ENCODE measurements around the gene AHCYL2.

Gene AHCYL2

DNA sequence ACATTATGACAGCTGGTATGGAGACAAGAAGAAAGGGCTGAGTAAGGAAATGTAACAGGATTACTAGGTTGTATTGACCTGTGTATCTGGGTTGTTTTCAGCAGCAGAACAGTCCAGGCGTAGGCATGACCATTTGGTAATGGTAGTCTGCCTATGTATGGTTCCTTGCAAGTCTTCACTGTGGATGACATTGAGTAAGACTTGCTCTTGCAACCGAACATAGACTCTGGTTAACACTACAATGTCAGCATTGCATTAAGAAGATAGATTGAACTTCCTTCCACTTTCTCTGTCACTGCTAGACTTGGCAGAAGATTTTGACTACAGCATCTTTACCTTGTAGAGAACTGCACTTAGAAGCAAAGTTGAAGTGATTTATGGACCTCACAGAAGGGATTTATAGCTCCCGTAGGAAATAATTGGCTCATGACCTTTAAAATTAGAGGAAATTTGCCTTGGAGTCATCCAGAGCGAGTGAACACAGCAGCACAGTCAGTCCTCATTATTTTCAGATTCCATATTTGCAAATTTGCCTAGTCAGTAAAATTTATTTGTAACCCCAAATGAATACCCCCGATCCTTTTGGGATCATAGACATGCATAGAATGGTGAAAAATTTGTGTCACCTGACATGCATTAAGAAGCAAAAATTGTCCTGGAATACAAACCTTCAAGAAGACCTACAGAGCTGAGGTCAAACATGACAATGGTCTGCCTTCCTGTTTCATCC is 129.8 kb downstream of the AHCYL2 start:
- DNase-seq (ENCODE audit: low read depth), result no peak
- no peak overlapping the region for H3K4me3 ChIP-seq (ENCODE audit: control insufficient read depth, low read depth, low read length)
- TF ChIP-seq, protein P1, sequence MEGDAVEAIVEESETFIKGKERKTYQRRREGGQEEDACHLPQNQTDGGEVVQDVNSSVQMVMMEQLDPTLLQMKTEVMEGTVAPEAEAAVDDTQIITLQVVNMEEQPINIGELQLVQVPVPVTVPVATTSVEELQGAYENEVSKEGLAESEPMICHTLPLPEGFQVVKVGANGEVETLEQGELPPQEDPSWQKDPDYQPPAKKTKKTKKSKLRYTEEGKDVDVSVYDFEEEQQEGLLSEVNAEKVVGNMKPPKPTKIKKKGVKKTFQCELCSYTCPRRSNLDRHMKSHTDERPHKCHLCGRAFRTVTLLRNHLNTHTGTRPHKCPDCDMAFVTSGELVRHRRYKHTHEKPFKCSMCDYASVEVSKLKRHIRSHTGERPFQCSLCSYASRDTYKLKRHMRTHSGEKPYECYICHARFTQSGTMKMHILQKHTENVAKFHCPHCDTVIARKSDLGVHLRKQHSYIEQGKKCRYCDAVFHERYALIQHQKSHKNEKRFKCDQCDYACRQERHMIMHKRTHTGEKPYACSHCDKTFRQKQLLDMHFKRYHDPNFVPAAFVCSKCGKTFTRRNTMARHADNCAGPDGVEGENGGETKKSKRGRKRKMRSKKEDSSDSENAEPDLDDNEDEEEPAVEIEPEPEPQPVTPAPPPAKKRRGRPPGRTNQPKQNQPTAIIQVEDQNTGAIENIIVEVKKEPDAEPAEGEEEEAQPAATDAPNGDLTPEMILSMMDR (IDR thresholded peaks at IDR 0.05; ENCODE audit: control insufficient read depth, insufficient read depth, low read depth, low read length, missing control alignments), result no peak

DNA sequence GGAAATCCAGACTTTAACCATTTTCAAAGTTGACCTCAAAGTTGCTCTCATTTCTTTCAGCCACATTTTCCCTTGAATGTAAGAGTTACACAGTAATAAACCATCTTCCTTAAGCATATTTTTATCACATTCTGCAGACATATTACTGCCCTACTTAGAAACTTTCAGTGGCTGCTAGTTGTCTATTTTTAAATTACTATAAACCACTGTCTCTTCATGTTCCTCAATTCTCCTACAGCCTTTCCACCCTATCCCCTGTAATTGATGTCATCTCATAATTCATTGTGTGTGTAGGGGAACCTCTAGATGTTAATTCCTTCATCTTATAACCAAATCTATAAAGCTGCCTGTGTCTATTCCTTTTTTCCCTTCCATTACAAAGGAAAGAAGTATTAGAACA is 131.3 kb downstream of the AHCYL2 start:
- TF ChIP-seq, protein P1 (IDR thresholded peaks at IDR 0.05; ENCODE audit: control insufficient read depth, insufficient read depth, low read depth, low read length, missing control alignments), result no peak
- DNase-seq (ENCODE audit: low read depth), result no peak
- H3K4me3 ChIP-seq (ENCODE audit: control insufficient read depth, low read depth, low read length), result no peak overlapping the region

DNA sequence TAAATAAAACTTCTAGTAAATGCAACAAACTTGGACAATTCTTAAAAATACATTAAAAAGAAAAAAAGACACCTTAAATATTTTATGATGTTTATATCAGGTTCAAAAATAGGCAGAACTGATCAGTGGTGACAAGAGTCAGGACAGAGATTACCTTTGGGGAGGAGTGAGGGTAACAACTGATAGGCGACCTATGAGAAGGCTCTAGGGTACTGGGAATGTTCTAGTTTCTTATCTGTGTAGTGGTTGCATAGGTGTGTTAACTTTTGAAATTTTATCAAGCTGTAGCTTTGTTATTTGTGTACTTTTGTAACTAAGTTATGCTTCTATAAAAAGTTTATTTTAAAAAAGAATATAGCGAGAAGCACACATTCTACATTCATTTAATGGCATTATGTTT is 134.3 kb downstream of the AHCYL2 start:
- no peak overlapping the region for H3K4me3 ChIP-seq (ENCODE audit: control insufficient read depth, low read depth, low read length)
- TF ChIP-seq, protein P1 (IDR thresholded peaks at IDR 0.05; ENCODE audit: control insufficient read depth, insufficient read depth, low read depth, low read length, missing control alignments), result no peak
- no peak for DNase-seq (ENCODE audit: low read depth)

DNA sequence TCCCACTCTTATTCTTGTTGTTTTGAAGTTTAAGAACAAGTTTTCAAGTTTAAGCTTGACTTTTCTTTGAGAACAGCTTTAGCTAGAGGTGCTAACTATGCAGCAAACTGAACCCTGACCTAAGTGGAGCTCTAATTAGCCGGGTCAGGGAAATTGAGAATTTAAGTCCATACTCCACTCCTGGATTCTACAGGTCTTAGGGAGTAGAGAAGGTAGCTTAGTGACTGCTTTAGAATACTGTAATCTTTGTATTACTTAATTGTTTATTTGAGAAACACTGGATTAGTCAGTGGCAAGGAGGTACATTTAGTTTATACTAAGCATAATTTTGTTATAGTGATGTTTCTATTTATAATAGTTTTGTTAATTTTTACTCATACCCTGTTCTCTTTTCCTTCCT is 134.8 kb downstream of the AHCYL2 start:
- H3K4me3 ChIP-seq (ENCODE audit: control insufficient read depth, low read depth, low read length), result no peak overlapping the region
- DNase-seq (ENCODE audit: low read depth), result no peak
- TF ChIP-seq, protein P1 (IDR thresholded peaks at IDR 0.05; ENCODE audit: control insufficient read depth, insufficient read depth, low read depth, low read length, missing control alignments), result no peak

DNA sequence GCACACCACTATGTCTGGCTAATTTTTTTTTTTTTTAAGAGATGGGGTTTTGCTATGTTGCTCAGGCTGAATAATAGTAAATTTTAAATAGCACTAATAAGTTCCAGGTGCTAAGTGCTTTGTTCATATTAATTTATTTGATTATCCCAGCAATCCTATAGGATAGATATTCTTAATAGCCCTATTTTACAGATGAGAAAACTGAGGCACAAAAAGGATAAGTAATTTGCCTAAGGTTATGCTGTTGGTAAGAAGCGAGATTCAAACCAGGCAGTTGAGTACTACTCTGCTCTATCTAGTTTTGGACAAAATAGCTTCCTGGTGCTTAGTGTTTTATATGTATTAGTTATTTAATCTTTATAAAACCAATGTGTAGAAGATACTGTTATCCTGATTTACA is 136.9 kb downstream of the AHCYL2 start:
- DNase-seq (ENCODE audit: low read depth), result no peak
- H3K4me3 ChIP-seq (ENCODE audit: control insufficient read depth, low read depth, low read length), result no peak overlapping the region
- TF ChIP-seq, protein P1 (IDR thresholded peaks at IDR 0.05; ENCODE audit: control insufficient read depth, insufficient read depth, low read depth, low read length, missing control alignments), result no peak

DNA sequence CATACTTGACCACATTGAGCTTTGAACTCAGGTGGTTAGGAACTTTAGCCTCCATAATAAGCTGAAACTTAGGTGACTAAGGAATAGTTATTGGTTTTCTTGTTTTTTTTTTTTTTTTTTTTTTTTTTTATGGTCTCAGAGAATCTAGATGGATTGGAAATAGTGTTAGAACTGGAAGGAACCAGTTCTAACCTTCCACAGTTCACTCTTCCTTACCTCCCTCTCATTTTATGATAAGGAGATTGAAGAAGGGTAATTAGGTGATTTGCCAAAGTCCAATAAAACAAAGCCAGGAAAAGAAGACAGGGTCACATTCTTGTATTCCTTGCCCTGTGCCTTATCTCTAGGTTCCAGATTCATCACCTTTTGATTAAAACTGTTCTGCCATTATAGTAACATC is 137.7 kb downstream of the AHCYL2 start:
- no peak for DNase-seq (ENCODE audit: low read depth)
- H3K4me3 ChIP-seq (ENCODE audit: control insufficient read depth, low read depth, low read length), result no peak overlapping the region
- TF ChIP-seq, protein P1 (IDR thresholded peaks at IDR 0.05; ENCODE audit: control insufficient read depth, insufficient read depth, low read depth, low read length, missing control alignments), result no peak
